Muscle of leg (tissue), 11 donors: ENCODE data around the gene CNGA2. TPM values are rescaled to one million over a fixed set of nuclear protein-coding genes. Genes with fewer than 3 reads are reported as not detected.

Source experiments
- DNase-seq: peaks from one replicate; pipeline ENCODE4 v3.0.0; 2013
- H3K27ac ChIP-seq: one replicate; pipeline ENCODE4 v1.5.1; 2013; ENCODE audit warnings: mild to moderate bottlenecking, low read length, control low read depth
- H3K27me3 ChIP-seq: one replicate; pipeline ENCODE4 v1.6.1; 2013; ENCODE audit warnings: low read length; ENCODE audit not compliant: control insufficient read depth, insufficient read depth
- H3K36me3 ChIP-seq: one replicate; pipeline ENCODE4 v1.6.1; 2013; ENCODE audit warnings: low read length; ENCODE audit not compliant: control insufficient read depth, insufficient read depth
- H3K4me1 ChIP-seq: one replicate; pipeline ENCODE4 v1.6.1; 2013; ENCODE audit warnings: low read length; ENCODE audit not compliant: control insufficient read depth, insufficient read depth
- H3K4me3 ChIP-seq: one replicate; pipeline ENCODE4 v1.5.1; 2013; ENCODE audit warnings: low read length, control low read depth
- H3K9me3 ChIP-seq: replicated peaks from 2 replicates; pipeline ENCODE4 v1.6.1; 2013; ENCODE audit warnings: low read depth, low read length; ENCODE audit not compliant: control insufficient read depth
- WGBS: methylation state at CpG from one replicate; pipeline ENCODE4 v1.1.5; 2013; ENCODE audit warnings: missing lambda C conversion rate; ENCODE audit not compliant: insufficient coverage; 5-methylcytosine and 5-hydroxymethylcytosine counted together
- polyA plus RNA-seq, 8 donors: library from polyadenylated mRNA; unstranded; fragments of 120-200 nt; gene quantifications; one replicate each; pipeline versions ENCODE4 v1.2.1 to v1.2.3, GENCODE V29; 2013; ENCODE audit warnings: inconsistent platforms in 1 of 8, low replicate concordance in 1 of 8; ENCODE audit not compliant: insufficient read length in 8 of 8, insufficient read depth in 1 of 8
- total RNA-seq: library from RNA; stranded (reverse); fragments of 120-200 nt; gene quantifications from one replicate; pipeline ENCODE4 v1.2.4, GENCODE V29; 2013

Gene CNGA2
- total and polyA plus RNA-seq, 9 donors: not detected

DNA sequence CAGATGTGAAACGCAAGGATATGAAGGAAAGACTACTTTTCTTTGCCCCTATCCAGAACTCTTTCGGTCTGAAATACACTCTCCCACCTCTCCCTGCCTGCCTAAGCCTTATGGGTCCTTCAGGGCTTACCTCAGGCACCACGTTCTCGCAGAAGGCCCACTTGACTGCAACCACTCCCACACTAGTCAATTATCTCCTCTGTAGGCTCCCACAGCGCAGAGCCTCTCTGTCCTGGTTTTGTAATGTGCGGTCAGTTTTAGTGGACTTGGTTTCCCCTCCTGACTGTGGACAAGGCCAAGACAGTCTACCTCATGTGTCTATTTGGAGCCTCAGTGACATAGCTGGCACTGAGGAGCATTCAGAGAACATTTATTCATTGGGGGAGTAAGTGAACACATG is 11.1 kb downstream of the CNGA2 start:
- H3K4me3 ChIP-seq: no peak overlapping the region
- no peak overlapping the region for H3K27ac ChIP-seq
- H3K4me1 ChIP-seq: peaks cover 2% of the 10 kb centered on the region
- H3K36me3 ChIP-seq: no peaks in the 10 kb centered on the region
- H3K9me3 ChIP-seq: no peaks in the 10 kb centered on the region
- peaks cover 22% of the 10 kb centered on the region for H3K27me3 ChIP-seq
- WGBS: 67% methylated on average over 6 of the region's 6 CpGs
- no peak for DNase-seq

DNA sequence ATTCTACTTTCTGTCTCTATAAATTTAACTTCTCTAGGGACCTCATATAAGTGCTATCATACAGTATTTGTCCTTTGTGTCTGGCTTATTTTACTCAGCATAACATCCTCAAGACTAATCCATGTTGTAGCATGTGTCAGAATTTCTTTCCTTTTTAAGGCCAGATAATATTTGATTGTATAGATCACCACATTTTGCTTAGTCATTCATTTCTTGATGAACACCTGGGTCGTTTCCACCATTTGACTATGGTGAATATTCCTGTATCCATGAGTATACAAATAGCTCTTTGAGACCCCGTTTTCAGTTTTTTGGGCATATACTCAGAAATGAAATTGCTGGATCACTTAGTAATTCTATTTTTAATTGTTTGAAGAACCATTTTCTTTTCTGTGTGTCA is 12.0 kb downstream of the CNGA2 start:
- Histone ChIP-seq H3K27me3 (peaks cover 23% of the 10 kb centered on the region), H3K4me3 (no peak overlapping the region), H3K9me3 (no peaks in the 10 kb centered on the region), H3K4me1 (peaks cover 2% of the 10 kb centered on the region), H3K36me3 (no peaks in the 10 kb centered on the region), H3K27ac (no peak overlapping the region)
- no peak for DNase-seq
- WGBS: no CpG with 5 or more reads among the region's 2 CpGs

DNA sequence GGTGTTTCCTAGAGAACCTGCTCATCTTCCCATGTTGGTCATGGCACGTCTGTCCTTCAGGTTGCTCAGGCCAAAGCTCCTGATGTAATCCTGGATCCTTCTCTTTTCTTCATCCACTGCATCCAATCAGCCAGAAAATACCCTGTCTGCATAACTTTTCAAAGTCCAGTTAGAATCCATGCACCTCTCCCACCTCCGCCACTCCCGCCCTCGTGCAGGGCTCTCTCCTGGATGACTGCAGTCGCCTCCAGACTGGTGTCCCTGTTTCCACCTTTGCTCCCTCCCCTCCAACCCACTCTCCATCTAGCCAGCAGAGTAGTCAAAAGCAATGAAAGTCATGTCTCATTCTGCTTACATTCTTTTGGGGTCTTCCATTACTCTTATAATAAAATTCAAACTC is 16.0 kb downstream of the CNGA2 start:
- Histone ChIP-seq H3K27ac (no peak overlapping the region), H3K4me3 (no peak overlapping the region), H3K4me1 (peaks cover 18% of the 10 kb centered on the region), H3K27me3 (peaks cover 26% of the 10 kb centered on the region), H3K9me3 (no peaks in the 10 kb centered on the region), H3K36me3 (no peaks in the 10 kb centered on the region)
- WGBS: 93% methylated on average over 5 of the region's 5 CpGs
- no peak for DNase-seq

DNA sequence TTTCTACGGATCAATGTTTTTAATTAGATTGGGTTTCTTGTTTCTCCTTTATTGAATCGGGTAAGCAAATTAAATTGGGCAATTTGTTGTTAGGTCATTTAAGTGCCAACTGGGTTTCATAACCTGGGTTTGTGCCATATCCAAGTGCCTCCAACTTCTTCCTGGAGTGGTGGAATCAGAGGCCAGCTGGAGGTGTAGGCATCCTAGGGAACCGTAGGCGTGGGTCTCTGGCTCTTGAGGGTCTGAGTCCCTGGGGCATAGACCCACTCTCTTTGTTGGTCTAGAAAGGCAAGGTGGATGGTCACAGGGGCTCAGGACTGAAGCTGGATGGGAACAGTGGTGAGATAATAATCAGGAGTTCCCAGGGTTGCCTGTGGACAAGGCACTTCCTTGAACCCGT is 18.3 kb downstream of the CNGA2 start:
- Histone ChIP-seq H3K27me3 (peaks cover 20% of the 10 kb centered on the region), H3K27ac (no peak overlapping the region), H3K9me3 (no peaks in the 10 kb centered on the region), H3K4me1 (peaks cover 22% of the 10 kb centered on the region), H3K4me3 (no peak overlapping the region), H3K36me3 (no peaks in the 10 kb centered on the region)
- 74% methylated on average over 5 of the region's 5 CpGs for WGBS
- no peak for DNase-seq

DNA sequence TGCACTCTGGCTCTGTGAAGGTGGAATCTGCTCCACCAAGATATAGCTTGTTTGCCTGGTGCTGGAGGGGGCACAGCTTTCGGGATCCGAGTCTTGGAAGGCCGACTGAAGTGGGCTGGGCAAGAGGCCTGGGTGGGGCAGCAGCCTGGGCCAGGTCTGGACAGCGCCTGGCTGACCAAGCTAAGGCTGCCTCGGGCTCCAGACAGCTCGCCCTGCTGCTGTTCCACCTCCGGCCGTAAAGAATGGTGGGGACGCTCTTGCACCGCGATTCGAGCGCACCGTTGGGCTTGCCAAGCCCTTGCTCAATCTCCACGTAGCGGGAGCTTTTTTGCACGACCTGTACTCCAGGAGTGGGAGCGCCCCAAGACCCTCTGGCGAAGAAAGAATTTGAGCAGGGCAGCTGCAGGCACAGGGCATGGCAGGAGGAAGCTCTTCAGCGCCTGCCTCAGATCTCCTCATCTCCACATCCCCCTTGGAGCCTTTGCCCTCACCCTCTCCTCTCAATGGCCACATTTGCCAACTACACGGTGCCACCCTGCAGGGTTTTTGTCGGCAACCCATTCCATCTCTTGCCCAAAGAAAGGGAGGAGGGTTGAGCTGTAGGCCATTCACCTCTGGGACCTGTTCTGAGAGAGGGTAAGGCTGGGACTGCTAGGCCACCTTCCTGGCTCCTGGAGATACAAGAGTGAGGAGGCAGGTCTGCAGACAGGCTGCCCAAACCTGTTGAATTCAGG is 18.9 kb downstream of the CNGA2 start:
- Histone ChIP-seq H3K4me3 (no peak overlapping the region), H3K4me1 (peaks cover 22% of the 10 kb centered on the region), H3K27ac (no peak overlapping the region), H3K9me3 (no peaks in the 10 kb centered on the region), H3K36me3 (no peaks in the 10 kb centered on the region), H3K27me3 (peaks cover 20% of the 10 kb centered on the region)
- peak; percentile 74 for DNase-seq
- 10% methylated on average over 19 of the region's 22 CpGs for WGBS

DNA sequence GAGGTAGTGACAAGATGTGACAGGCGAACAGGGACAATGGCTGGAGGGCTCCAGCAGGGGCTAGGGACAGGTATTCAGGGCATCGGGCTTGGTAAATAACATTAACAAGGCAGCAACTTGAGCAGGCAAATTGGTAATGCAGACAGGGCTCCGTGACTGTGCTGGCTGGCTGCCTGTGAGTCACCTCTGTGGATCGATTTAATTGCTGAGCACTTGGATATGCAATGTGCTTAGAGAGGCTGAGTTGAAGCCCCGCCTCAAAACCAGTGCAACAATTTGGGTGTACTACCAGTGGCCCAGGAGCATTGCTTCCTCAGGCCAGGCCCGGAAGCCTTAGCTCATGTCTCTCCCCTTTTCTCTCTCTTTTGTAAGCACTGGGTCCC is 19.5 kb downstream of the CNGA2 start:
- peak; percentile 34 for DNase-seq
- Histone ChIP-seq H3K4me1 (peaks cover 22% of the 10 kb centered on the region), H3K36me3 (no peaks in the 10 kb centered on the region), H3K27me3 (peaks cover 19% of the 10 kb centered on the region), H3K4me3 (no peak overlapping the region), H3K9me3 (no peaks in the 10 kb centered on the region), H3K27ac (no peak overlapping the region)
- 46% methylated on average over 6 of the region's 6 CpGs for WGBS

DNA sequence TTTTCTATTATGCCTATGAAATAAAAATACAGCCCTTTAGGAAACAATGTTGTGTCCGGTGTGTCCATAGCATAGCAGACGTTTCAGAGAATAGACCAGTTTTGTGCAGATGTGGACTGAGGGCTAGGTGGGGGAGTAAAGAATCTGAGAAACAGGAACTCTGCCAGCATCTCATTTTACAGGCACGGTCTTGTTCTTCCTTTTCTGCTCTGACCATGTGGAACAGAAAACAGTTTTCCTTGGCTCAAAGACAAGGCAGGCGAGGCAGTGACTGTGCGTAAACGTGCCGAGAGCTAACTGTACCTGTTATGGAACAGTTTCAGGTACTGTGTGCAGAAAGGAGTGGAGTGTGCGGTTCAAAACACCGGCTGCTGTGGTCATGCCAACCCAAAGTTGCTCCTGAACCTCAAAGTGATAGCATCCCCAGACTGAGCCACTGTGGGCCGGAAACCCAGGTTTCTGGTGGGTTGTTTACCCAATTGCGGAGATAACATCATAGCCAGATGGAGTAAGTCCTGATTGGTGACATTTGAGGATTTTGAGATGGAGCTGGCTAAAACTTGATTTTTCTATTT is 20.2 kb downstream of the CNGA2 start:
- DNase-seq: peak; percentile 87
- WGBS: 53% methylated on average over 9 of the region's 11 CpGs
- Histone ChIP-seq H3K4me1 (peaks cover 22% of the 10 kb centered on the region), H3K36me3 (no peaks in the 10 kb centered on the region), H3K4me3 (no peak overlapping the region), H3K9me3 (no peaks in the 10 kb centered on the region), H3K27me3 (peaks cover 18% of the 10 kb centered on the region), H3K27ac (peak overlapping the region; percentile 8)

DNA sequence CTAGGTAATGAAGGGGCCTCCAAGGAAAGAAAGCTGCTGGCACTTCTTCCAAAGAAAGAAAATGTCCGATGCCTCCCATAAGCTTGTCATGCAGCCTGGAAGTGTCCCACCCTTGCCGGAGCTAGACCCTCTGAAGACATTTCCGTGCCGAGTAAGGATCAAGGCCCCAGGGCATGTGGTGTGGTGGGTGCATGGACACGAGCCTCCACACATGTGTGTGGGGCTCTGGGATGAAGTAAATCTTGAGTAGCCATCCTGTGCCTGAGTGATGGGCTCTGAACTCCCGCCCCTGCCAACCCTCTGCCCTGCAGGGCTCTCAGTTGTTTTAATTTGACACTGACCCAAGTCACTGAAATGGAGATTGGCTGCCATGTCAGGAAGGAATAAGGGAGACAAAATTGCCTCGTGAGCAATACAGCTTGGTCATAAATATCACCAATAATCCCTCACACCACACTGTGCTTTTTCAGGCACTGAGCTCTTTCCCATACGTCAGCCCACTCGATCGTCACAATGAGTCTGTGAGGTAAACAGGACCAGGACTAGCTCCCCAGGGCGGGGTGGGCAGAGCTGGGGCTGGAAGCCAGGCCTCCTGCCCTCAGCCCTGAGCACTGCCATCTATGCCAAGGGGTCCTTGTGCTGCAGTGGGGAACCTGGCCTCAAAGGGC is 24.6 kb downstream of the CNGA2 start:
- no peak overlapping the region for H3K27ac ChIP-seq
- H3K4me1 ChIP-seq: peaks cover 13% of the 10 kb centered on the region
- H3K27me3 ChIP-seq: peaks cover 6% of the 10 kb centered on the region
- H3K9me3 ChIP-seq: no peaks in the 10 kb centered on the region
- no peaks in the 10 kb centered on the region for H3K36me3 ChIP-seq
- no peak overlapping the region for H3K4me3 ChIP-seq
- DNase-seq: no peak
- WGBS: 80% methylated on average over 7 of the region's 11 CpGs

DNA sequence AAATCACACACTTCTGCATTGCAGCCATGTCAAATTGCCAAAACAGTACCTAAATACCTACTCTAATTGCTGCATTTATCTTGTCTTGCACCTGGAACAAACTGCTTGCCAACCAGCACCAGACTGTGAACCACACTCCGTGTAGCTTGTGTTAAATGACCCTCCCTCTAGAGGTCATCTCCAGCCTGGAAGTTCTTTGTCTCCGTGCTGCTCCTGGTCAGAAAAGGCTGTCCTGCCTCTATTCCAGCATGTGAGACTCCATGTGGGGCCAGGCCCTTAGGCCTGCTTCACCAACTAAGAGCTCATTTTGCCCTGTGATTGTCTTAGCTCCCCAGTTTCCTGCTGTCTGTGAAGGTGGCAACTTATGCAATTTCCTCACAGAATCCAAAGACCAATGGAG is 28.3 kb downstream of the CNGA2 start:
- WGBS: 44% methylated on average over 2 of the region's 2 CpGs

DNA sequence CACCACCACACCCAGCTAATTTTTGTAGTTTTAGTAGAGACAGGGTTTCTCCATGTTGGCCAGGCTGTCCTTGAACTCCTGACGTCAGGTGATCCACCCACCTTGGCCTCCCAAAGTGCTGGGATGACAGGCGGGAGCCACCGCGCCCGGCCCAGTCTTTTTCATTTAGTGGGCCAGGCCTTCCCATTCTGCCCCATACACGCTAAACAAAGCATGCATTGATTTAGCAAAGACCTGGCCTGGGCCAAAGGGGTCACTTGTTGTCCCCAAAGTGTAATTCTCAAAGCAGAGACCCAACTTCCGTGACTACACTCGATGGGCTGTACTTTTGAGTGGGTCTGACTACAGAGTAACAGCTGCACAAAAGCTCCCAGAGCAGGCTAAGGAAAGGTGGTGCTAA is 29.2 kb downstream of the CNGA2 start:
- Histone ChIP-seq H3K27me3 (peaks cover 3% of the 10 kb centered on the region), H3K27ac (no peak overlapping the region), H3K4me3 (no peak overlapping the region), H3K36me3 (no peaks in the 10 kb centered on the region), H3K4me1 (no peaks in the 10 kb centered on the region), H3K9me3 (no peaks in the 10 kb centered on the region)
- DNase-seq: no peak
- 78% methylated on average over 7 of the region's 8 CpGs for WGBS

More for the DNA sequence above, 28.3 kb downstream of the CNGA2 start:
- Histone ChIP-seq H3K9me3 (no peaks in the 10 kb centered on the region), H3K36me3 (no peaks in the 10 kb centered on the region), H3K27ac (no peak overlapping the region), H3K4me3 (no peak overlapping the region), H3K27me3 (peaks cover 3% of the 10 kb centered on the region), H3K4me1 (no peaks in the 10 kb centered on the region)
- DNase-seq: no peak
